ENCODE data around the gene REXO1. TPM values are rescaled to one million over a fixed set of nuclear protein-coding genes. Genes with fewer than 3 reads are reported as not detected.
A peak's percentile ranks its signal among the peaks of the same experiment; 100 is the strongest.
"Not testable (repeated sequence)": the region's sequence is repeated elsewhere in the genome, so short reads cannot be mapped to it uniquely, and the experiment has no call there.

The REXO1 gene
- polyA plus RNA-seq, 2 of the 4 experiments (the other 2 are of a cell fraction), result 5.6 to 13.8 TPM

GRCh38 chr19:1799695-1800342, 48.5 kb downstream of the REXO1 start:
- no peak for FAIRE-seq
- no peak overlapping the region for H3K4me3 ChIP-seq
- no peaks in the 10 kb centered on the region for H3K9me3 ChIP-seq
- no peak overlapping the region for H3K27ac ChIP-seq
- ATAC-seq, result no peak
- WGBS (ENCODE audit: missing lambda C conversion rate), result 91% methylated on average over 36 of the region's 36 CpGs
- TF ChIP-seq HOXB13 (CRISPR knock-in tag; IDR thresholded peaks at IDR 0.05; ENCODE audit: low read depth) (no peak), TFCP2L1 (CRISPR knock-in tag; IDR thresholded peaks at IDR 0.05) (no peak), CEBPB (IDR thresholded peaks at IDR 0.05) (no peak), MYC (IDR thresholded peaks at IDR 0.05; ENCODE audit: borderline replicate concordance, low read length) (no peak)
- ChIA-PET CTCF (interaction anchor here (0.6 to 10.6 kb wide), 5 partner anchors 16 to 295 kb away, joined by 3 to 146 read pairs (median 4); no protein-coding TSS in a partner anchor), POLR2A (no interaction called here)
- no peak overlapping the region for H3K4me2 ChIP-seq
- H3K4me1 ChIP-seq, result no peaks in the 10 kb centered on the region
- no peak for DNase-seq (ENCODE audit: low read depth in 1 of 2, low spot score in 1 of 2)

GRCh38 chr19:1797313-1797712, 51.0 kb downstream of the REXO1 start:
- H3K9me3 ChIP-seq; ATAC-seq; DNase-seq (ENCODE audit: low read depth in 1 of 2, low spot score in 1 of 2); FAIRE-seq; H3K4me1 ChIP-seq; H3K4me2 ChIP-seq; POLR2A ChIA-PET; H3K4me3 ChIP-seq; H3K27ac ChIP-seq: not testable (repeated sequence)
- WGBS (ENCODE audit: missing lambda C conversion rate), result 91% methylated on average over 6 of the region's 7 CpGs
- CTCF ChIA-PET, result interaction anchor here (1.0 to 10.6 kb wide), 10 partner anchors 13 to 252 kb away, joined by 3 to 146 read pairs (median 8); partner anchors contain the start of gene UQCR11
- peak; percentile 26; the same call in 1 of the 2 replicates for TF ChIP-seq ZC3H11A (IDR thresholded peaks at IDR 0.05)

- H3K4me3 ChIP-seq, result no peak overlapping the region
- ATAC-seq (peak in 1 of 2 experiments; percentile 6; a peak in 1 of 6 replicates), DNase-seq (ENCODE audit: low read depth in 1 of 2, low spot score in 1 of 2) (no peak), FAIRE-seq (no peak)
- ChIA-PET CTCF (interaction anchor here (0.6 to 10.6 kb wide), 26 partner anchors 10 to 264 kb away, joined by 3 to 146 read pairs (median 5); partner anchors contain the start of genes ATP8B3 and UQCR11), POLR2A (no interaction called here)
- 83% methylated on average over 21 of the region's 52 CpGs for WGBS (ENCODE audit: missing lambda C conversion rate)
- TF ChIP-seq GATA3 (IDR thresholded peaks at IDR 0.05; ENCODE audit: borderline replicate concordance) (no peak), MAX (IDR thresholded peaks at IDR 0.05) (no peak), MAFK (IDR thresholded peaks at IDR 0.05; ENCODE audit: partially characterized antibody) (no peak), SMC3 (IDR thresholded peaks at IDR 0.05) (no peak), NPAS2 (CRISPR knock-in tag; IDR thresholded peaks at IDR 0.05; ENCODE audit: borderline replicate concordance) (no peak), NR3C1 (IDR thresholded peaks at IDR 0.05) (no peak), EHMT2 (IDR thresholded peaks at IDR 0.05; ENCODE audit: low read depth) (no peak), ZNF302 (CRISPR knock-in tag; IDR thresholded peaks at IDR 0.05) (no peak), BHLHE40 (IDR thresholded peaks at IDR 0.05; ENCODE audit: low read depth, low read length) (no peak), EHF (CRISPR knock-in tag; IDR thresholded peaks at IDR 0.05) (no peak), POLR2AphosphoS2 (conservative IDR thresholded peaks at IDR 0.05; ENCODE audit: low read length) (no peak), HOXB13 (CRISPR knock-in tag; IDR thresholded peaks at IDR 0.05; ENCODE audit: low read depth) (no peak), SREBF2 (IDR thresholded peaks at IDR 0.05) (no peak)
- H3K9me3 ChIP-seq, result no peaks in the 10 kb centered on the region
- peak overlapping the region; percentile 89 for H3K4me2 ChIP-seq
- H3K27ac ChIP-seq, result peak overlapping the region; percentile 58 to 81; a peak in 5 of 6 replicates
- no peaks in the 10 kb centered on the region for H3K4me1 ChIP-seq
Observed at GRCh38 chr19:1796395-1797142, 51.7 kb downstream of the REXO1 start.

GRCh38 chr19:1794424-1795172, 53.7 kb downstream of the REXO1 start:
- H3K9me3 ChIP-seq, result no peaks in the 10 kb centered on the region
- H3K4me1 ChIP-seq, result no peaks in the 10 kb centered on the region
- DNase-seq (ENCODE audit: low read depth in 1 of 2, low spot score in 1 of 2) (no peak), FAIRE-seq (no peak), ATAC-seq (no peak)
- no peak overlapping the region for H3K27ac ChIP-seq
- no peak overlapping the region for H3K4me3 ChIP-seq
- ChIA-PET CTCF (interaction anchor here (0.7 to 10.6 kb wide), 29 partner anchors 10 to 249 kb away, joined by 3 to 146 read pairs (median 4); partner anchors contain the start of gene ATP8B3), POLR2A (no interaction called here)
- H3K4me2 ChIP-seq, result no peak overlapping the region
- WGBS (ENCODE audit: missing lambda C conversion rate), result 69% methylated on average over 15 of the region's 20 CpGs
- TF ChIP-seq KDM5A (IDR thresholded peaks at IDR 0.05) (no peak), SMC3 (IDR thresholded peaks at IDR 0.05) (no peak), CTCF (IDR thresholded peaks at IDR 0.05) (no peak), POLR2AphosphoS2 (conservative IDR thresholded peaks at IDR 0.05; ENCODE audit: low read length) (no peak), RFX5 (IDR thresholded peaks at IDR 0.05) (no peak), EP300 (IDR thresholded peaks at IDR 0.05) (no peak), RNF2 (IDR thresholded peaks at IDR 0.05; ENCODE audit: borderline replicate concordance, low read depth) (no peak), HOXB13 (CRISPR knock-in tag; IDR thresholded peaks at IDR 0.05; ENCODE audit: low read depth) (no peak), JUN (IDR thresholded peaks at IDR 0.05) (no peak), CHD2 (IDR thresholded peaks at IDR 0.05; ENCODE audit: low read length, partially characterized antibody) (no peak), ELK1 (IDR thresholded peaks at IDR 0.05; ENCODE audit: low read depth, low read length) (no peak), ESRRA (IDR thresholded peaks at IDR 0.05; ENCODE audit: borderline replicate concordance, low read length) (no peak)

Data from A549 (cell line).